NB4 (cell line): Measurements from ENCODE around the gene MYO10.

Experiments
- CTCF ChIP-seq: IDR thresholded peaks from one replicate; pipeline ENCODE4 v1.5.1; 2012; ENCODE audit warnings: low read depth, low read length
- POLR2A ChIP-seq: IDR thresholded peaks from 2 replicates; pipeline ENCODE4 v1.6.1; 2011; ENCODE audit warnings: mild to moderate bottlenecking; ENCODE audit not compliant: insufficient read length; ENCODE audit errors: extremely low read depth

DNA sequence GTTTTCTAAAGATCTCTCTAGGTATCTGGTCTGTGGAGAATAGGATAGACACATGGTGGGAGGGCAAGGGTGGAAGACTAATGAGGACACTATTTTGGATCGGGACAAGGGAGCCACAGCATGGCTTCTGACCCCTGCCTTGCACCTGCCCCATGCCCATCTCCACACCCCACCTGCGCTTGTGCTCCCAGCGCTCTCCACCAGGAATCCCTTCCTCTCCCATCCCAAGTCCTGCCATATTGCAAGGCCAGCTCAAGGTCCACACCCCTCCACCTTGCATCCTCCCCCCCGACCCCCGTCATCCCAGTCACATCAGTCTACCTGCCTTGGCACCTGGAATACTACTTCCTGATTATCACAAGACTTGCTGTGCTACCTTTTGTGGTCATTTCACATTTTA lies 275.1 kb downstream of the MYO10 start:
- TF ChIP-seq CTCF (no peak), POLR2A (no peak)
